Activated CD8-positive, alpha-beta memory T cell treated with anti-CD3 and anti-CD28 coated beads for 36 hours (primary cell): ENCODE measurements around the gene SMC3. TPM values are rescaled to one million over a fixed set of nuclear protein-coding genes. Genes with fewer than 3 reads are reported as not detected.
"Not testable (repeated sequence)": the region's sequence is repeated elsewhere in the genome, so short reads cannot be mapped to it uniquely, and the experiment has no call there.

Source experiments
- CTCF ChIA-PET: fragments of 350-600 bp; sonication (Branson Sonifier 250); formaldehyde crosslinking; loops from one replicate; lab custom pipeline; 2021; ENCODE audit warnings: antibody characterized with exemption; lab: Charles Lee
- POLR2A ChIA-PET: fragments of 350-600 bp; sonication (Branson Sonifier 250); formaldehyde crosslinking; loops from one replicate; lab custom pipeline; 2021; ENCODE audit warnings: antibody characterized with exemption; lab: Charles Lee
- total RNA-seq, 2 experiments: library from RNA; stranded (reverse); gene quantifications; one replicate each; pipeline ENCODE4 v1.2.3, GENCODE V29; 2021

Gene SMC3
- total RNA-seq, 2 experiments from 2014 or later = 73.7 to 73.9 TPM

DNA sequence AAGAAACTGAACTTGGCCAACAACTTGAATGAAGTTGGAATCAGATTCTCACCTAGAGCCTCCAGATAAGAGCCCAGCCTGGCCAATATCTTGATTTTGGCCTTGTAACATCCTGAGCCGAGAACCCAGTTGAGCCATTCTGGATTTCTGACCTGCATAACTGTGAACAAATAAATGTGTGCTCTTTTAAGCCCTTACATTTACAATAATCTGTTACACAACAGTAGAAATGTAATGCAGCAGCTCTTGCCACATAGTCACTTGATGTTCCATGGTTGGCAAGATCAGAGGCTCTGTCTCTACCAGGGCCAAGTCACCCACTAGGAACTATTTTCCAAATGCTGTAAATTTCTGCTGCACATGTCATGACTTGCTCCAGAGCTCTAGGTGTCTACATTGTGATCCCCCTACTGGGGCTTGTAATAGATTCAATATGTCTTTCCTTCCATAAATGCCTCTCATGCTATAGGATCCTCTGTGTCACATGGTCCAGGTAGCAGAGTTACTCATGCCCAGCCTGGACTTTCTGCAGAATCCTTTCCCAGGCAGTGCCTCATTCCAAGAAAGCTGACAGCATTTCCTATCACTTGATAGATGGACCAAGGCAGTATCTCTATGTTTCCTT lies 65.2 kb downstream of the SMC3 start:
- ChIA-PET CTCF (interaction anchor here (0.6 to 1.2 kb wide), 3 partner anchors 10 to 357 kb away, joined by 3 to 4 read pairs (median 3); no protein-coding TSS in a partner anchor), POLR2A (no interaction called here)

DNA sequence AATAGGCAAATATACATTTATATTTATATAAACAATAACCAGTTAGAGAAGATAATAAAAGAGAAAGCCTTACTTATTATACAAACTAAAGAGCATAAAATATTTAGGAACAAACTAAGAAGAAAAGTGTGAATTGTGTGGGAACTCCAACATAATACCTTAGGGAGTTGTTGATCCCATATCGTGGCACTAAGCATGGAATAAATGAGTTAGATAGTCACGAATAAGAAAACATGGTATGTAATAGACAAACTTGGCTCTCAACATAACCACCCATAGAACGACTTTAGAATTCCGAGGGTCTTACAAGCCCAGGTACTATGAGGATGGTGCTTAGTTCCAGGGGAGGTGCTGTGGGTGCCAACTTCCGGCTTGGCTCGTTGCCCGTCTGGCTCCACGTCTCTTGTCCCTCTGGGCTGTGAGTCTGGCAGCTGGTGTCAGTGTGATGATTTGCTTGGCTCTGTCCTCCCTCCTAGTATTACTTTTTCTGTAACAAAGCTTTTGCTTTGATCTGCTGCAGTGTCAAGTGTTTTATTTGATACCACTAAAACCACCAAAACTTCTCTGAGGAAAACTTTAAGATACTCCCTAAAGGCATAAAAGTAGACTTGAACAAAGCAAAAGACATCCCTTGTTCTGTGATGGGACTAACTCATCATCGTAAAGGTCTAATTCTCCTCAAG lies 67.2 kb downstream of the SMC3 start:
- CTCF ChIA-PET = no interaction called here
- POLR2A ChIA-PET = no interaction called here

DNA sequence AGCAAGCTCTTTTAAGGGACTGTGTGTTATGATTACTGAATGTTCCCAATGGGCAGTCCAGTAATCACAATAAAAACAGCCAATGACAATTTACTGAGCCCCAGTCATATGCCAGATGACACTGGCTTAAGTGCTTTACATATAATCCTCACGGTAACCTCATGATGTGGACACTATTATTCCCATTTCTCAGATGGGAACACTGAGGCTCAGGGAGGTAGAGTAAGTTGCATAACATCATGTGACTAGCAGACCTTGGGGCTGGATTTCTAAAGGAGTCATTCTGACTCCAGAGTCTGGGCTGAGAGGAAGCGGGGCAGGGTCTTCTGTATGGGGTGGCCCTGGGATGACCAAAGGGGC lies 69.1 kb downstream of the SMC3 start:
- ChIA-PET CTCF (no interaction called here), POLR2A (no interaction called here)

DNA sequence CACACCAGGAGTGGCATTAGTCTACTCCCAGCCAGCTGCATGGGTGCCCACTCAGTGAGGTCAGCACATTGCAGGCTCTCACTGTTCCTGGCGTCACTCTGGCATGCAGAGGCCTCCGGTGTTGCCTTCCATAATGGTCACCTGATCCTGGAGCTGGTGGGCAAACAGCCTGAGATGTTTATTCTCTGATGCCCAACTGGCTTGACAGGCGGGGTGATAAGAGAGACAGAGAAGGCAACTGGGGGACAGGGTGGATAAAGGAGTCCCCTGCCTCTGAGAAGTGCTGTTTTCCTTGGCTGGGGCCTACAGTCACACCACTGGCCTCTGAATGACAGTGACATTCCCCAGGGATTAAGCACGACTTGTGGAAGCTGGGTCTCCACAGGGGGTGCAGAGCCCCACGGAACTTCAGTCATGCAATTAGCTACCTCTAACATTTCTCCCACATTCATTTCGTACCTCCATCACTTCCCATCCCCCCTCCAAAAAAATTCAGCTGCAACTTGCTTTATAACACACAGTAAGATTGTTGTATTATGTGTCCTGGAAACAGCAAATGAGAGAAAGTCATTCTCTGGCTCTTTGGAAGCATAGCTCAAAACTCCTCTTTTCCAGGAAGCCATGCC lies 69.5 kb downstream of the SMC3 start:
- CTCF ChIA-PET = no interaction called here
- POLR2A ChIA-PET = no interaction called here

DNA sequence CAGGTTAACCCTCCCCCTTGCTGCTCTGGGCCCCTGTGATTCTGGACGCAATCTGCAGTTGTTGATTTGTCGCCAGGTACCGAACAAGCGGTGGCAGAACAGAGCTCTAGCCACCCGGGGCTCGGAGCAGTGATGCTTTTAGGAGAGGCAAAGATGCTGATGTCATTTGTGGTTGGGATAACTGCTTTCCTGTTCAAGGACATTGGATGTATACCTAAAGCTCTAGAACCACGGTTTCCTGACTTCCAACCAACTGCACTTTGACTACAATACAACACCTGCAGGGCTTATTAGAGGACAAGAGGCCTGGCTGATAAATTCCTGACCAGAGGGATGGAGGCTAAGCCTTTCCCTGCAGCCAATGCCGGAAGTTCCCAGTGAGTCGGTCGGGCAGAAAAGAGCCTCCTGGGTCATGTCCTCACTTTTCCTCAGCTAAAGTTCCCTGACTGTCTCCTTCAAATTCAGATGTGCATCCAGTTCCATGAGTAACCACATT lies 70.1 kb downstream of the SMC3 start:
- CTCF ChIA-PET = no interaction called here

DNA sequence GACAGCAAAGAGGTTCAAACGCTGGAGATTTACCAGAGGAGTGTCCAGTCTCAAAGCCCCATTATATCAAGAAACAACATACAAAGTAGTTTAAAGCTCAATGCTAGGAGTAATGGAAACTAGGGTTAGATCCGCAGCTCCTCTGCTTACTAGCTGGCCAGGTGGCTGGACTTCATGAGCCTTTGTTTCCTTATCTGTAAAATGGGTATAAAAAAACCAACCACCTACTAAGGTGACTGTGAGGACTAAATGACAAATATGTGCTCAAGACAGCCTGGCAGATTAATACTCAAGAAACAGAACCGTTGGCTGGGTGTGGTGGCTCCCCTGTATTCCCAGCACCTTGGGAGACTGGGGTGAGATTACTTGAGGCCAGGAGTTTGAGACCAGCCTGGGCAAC lies 70.8 kb downstream of the SMC3 start:
- CTCF ChIA-PET = interaction anchor here (0.6 kb wide), 1 partner anchor 333 kb away, joined by 4 read pairs; no protein-coding TSS in a partner anchor
- POLR2A ChIA-PET = no interaction called here

More for the DNA sequence above, 70.1 kb downstream of the SMC3 start:
- POLR2A ChIA-PET = no interaction called here

DNA sequence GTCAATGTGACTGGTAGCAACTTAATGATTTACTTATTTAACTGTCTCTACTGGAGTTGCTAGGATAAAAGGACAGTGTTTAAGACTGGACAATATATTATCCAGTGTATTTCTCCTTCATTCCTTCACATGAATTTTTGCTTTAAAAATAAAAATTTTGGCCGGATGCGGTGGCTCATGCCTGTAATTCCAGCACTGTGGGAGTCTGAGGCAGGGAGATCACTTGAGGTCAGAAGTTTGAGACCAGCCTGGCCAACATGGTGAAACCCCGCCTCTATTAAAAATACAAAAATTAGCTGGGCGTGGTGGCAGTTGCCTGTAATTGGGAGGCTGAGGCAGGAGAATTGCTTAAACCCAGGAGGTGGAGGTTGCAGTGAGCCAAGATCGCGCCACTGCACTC lies 71.6 kb downstream of the SMC3 start:
- POLR2A ChIA-PET, CTCF ChIA-PET: not testable (repeated sequence)

DNA sequence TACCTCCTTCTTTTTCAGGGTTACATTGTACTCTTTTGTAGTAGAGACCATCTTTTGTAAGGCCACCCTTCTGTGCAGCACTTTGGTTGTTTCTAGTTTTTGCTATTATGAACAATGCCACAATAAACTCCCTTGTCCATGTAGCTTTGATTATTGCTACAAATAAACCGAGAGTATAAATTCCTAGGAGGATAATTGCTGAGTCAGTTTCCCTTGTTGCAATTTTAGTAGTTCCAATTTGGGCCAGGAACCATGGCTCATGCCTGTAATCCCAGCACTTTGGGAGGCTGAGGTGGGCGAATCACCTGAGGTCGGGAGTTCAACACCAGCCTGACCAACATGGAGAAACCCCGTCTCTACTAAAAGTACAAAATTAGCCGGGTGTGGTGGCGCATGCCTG lies 72.4 kb downstream of the SMC3 start:
- POLR2A ChIA-PET = not testable (repeated sequence)
- CTCF ChIA-PET = interaction anchor here (0.9 kb wide), 1 partner anchor 33 kb away, joined by 3 read pairs; no protein-coding TSS in a partner anchor

DNA sequence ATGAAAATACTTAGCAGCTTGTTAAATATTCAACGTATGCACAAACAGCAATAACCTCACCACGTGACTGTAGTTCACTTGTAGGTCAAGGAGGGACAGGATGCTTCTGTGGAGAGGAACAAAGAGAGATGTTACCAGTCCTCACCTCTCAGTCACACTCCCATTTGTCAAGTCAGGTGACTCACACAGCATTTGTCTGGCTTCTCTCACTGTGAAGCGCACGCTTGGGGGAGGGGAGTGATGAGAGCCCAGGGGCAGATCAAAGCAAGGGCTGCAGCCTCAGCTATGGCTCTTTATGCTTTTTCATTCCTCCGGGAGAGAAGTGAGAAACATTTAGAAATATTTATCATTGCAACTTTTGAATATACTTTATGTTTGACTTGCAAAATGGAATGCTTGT lies 73.8 kb downstream of the SMC3 start:
- CTCF ChIA-PET = interaction anchor here (1.4 kb wide), 1 partner anchor 31 kb away, joined by 5 read pairs; no protein-coding TSS in a partner anchor

DNA sequence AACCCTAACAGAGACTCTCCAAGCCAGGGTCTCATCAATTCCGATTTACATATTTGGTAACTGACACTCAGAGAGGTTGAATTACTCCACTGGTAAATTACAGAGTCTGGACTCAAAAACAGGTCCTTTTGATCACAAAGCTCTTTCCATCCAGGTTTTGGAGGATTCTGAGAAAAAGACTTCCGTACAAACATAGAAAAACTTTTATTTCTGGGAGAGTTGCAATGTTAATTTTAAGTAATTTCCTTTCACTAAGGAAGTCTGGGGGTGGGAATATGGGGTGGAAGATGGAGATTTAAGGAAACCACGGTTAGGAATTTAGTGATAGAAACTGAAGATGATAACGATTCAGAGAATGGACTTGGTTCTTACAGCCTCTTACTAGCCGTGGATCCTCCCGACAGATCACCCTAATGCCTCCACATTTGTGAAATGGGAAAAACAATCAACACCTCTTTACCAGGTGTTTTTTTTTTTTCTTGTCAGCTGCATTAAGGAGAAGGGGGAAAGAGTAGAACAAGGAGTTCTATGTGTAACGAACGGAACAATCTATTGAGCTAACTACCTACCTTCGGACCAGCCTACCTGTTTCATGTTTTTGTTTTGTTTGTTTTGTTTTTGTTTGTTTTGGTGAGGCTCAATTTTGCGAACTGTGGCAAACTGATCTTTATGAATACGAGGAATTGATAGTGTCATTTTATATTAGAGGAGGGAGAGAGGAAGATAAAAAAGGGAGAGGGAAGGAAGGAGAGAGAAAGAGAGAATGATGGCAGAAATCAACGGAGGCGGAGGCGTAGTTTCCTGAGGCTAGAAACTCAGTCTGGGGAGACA lies 74.9 kb downstream of the SMC3 start:
- ChIA-PET CTCF (no interaction called here), POLR2A (no interaction called here)

More for the DNA sequence above, 73.8 kb downstream of the SMC3 start:
- POLR2A ChIA-PET = no interaction called here

DNA sequence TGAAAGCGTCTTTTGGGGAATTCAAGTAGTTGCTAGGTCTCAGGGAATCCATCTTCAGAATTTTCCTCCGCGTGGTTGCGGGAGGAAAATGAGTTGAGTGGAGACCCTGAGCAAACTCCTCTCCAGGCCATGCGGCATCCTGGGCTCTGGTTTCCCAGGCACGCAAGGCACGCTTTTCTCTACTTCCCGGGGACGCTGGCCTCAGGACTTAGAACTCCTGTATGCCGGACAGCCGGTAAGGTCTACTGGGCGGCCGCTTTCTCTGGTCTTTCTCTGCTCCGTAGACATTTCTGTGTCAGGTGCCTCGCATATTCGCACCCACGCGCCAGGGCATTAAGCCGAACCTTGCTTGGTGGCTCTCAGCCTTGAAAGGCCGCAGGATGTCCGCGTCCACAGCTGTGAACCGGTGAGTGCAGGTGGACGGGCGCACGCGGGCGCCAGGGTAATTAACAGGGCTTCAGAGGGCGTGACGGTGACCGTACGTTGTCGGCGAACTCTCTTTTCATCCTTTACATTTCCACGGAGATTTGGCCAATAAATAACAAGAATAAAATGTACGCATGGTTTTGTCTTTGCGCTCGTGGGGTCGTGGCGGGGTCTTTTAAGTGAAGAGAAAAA lies 75.6 kb downstream of the SMC3 start:
- POLR2A ChIA-PET = no interaction called here

DNA sequence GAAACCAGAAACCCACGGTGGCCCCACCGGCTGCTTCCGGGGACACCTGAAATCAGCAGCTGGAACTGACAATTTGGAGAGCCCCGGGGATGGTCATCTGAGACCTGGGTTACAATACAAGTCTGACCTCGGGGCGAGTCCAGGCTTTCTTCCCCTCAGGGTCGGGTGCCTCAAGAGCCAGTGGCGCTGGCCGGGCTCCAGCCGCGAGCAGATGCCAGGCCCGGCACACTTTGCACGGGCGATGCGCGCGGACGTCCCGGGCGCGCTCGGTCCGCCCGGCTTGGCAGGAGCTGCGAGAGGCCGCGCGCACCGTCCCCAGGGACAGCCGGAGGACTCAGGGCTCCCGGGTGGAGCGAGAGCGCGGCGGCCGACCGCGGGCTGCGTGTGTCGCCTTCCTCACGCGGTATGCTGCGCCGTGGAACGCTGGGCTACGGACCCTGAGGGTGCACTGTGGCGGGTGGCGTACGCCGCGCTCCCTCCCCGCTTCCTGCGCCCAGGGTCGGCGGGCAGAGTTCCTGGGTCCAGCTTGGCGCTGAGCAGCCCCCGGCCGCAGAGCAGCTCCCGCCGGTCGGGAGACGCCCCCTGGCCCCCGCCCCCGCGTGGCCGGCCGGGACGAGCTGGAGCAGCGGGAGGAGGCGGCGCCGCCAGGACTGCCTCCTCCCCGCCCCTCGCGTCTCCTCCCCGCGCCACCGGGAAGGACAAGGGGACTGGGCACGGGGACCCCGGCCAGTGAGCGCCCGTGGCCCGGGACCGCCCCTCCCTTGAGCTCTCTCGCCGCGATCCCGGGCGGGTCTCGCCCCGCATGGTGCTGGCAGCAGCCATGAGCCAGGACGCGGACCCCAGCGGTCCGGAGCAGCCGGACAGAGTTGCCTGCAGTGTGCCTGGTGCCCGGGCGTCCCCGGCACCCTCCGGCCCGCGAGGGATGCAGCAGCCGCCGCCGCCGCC lies 76.4 kb downstream of the SMC3 start, which contains the start of gene RBM20:
RBM20 (plus strand) TSS at position 684 of the 945 bp plus-strand sequence; CDS start at position 803, 119 bp downstream.
- POLR2A ChIA-PET = no interaction called here
- CTCF ChIA-PET = interaction anchor here (1.2 kb wide), 1 partner anchor 11 kb away, joined by 3 read pairs; no protein-coding TSS in a partner anchor

More for the DNA sequence above, 75.6 kb downstream of the SMC3 start:
- CTCF ChIA-PET = interaction anchor here (1.2 kb wide), 1 partner anchor 11 kb away, joined by 3 read pairs; no protein-coding TSS in a partner anchor

DNA sequence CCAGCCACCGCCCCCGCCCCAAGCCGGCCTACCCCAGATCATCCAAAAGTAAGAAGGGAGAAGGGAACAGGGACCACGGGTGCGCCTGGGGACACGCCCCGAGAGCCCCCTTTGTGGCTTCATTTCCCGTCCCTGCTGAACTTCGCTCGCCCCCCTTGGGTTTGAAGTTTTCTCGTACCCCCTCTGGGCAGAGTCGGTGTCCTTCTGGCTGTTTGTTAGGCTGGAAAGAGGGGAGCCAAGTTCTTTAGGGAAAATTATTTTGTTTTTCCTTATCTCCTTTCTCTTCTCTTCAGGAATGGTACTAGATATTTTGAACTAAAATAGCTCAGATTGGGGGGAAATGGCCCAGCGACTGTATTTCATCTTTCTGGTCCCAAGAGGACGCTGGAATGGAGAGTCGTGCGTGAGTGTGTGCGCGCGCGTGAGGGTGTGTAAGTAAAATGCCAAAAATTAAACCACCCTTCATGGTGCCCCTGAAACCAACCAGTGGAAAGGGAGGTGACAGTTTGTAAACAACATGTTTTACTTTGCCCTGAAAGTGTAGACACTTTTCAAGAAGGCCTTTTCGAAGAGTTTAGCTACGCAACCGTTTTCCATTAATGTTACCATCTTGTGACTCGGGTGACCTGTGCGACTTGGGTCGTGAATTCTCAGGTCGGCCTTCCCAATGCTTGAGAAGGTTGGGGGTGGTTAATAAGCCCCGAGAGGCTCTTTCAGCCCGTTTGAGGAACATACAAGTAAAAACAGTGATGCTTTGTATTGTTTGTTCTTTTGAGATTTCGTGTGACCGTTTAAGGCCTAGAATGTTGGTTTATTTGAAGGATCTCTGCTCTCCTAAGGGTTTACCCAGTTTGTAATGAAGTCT lies 77.3 kb downstream of the SMC3 start:
- POLR2A ChIA-PET = no interaction called here
- CTCF ChIA-PET = interaction anchor here (1.2 kb wide), 1 partner anchor 10 kb away, joined by 3 read pairs; no protein-coding TSS in a partner anchor

DNA sequence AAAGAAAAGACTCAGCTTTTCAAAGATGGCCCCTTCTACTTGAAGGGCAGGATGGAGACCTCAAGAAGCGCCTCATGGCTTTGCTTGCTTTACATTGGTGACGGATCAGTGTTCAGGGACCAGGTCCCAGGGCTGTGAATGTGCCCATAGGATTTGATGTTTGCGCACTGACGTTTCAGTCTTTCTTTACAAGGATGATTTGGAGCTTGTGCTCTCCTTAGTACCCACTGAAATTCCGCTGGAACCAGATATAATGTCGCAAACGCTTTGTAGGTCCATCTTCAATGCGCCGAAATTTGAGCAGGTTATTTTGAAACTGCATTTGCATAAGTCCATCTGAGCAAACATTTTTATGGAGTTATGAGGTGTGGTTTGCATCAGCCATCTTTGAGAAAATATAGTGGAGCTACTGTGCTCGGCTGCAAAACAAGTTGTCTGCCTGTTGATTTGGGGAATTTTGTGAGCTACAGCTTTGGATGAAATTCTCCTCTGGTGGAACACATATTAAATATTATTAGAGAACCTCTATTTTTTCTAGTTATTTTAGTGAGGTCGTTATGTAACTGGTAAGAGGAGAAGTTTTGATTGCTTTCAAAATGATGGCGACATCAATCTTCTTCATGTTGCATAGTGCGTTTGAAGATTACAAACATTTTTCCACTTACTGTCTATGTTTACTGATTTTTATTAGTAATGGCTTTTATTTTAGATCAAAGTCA lies 79.1 kb downstream of the SMC3 start:
- ChIA-PET CTCF (no interaction called here), POLR2A (no interaction called here)

DNA sequence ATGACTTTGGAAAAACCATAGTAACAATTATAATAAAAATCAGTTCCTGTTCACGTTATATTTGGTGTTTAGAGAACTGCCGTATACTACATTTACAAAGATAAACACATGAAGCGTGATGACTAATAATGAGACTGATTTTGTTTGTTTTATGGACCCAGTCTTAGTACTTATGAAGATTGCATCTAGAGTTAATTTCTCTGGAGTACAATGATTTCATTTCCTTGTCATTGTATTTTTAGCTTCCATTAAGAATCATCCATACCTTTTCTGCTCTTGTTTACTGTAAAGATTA lies 79.6 kb downstream of the SMC3 start:
- ChIA-PET CTCF (no interaction called here), POLR2A (no interaction called here)

DNA sequence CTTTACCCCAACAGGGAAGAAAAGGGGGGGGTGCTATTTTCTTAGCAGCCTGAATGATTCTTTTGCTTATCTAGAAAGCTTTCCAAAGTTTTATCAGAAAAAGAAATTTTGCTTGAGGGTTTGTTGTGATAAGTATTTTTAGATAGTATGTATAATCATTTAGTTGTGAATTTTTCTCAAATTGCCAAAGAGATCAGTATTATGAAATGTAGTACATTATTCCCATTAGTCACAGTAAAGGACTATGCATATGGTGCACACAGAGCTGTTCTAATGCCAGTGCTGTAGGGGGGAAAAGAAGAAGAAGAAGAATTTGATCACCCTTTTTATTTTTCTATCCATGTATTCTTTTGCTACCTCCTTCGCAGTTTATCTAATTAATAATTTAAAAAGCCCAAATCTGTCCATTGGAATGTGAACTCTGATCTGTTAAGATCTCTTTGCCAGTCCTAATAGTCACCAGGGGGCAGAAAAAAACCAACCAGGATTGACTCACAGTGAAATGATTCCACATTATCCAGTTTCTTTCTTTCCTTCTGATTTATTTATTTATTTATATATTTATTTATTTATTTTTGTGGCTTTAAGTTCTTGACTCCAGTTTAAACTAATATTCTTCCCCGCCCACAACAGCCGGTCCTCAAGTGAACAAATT lies 81.3 kb downstream of the SMC3 start:
- ChIA-PET CTCF (no interaction called here), POLR2A (no interaction called here)
